ENCODE results near the gene DAPP1.

DAPP1 gene

DNA sequence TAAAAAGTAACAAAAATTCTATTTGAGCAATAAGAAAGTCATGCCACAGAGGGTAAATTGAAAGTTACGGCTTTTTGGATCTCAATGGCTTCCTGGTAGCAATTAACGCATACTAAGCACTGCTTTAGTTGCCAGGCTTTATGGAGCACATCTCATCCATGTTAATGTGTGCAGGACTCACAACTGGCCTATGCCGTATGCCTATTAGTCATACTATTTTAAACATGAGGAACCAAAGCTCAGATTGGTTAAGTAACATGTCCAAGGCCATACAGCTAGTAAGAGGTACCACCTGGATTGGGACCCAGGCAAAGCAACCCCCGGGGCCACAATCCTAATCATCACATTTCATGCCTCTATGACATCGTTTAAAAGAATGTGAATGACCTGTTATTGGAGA is 17.1 kb downstream of the DAPP1 start:
- TF ChIP-seq, protein P1, sequence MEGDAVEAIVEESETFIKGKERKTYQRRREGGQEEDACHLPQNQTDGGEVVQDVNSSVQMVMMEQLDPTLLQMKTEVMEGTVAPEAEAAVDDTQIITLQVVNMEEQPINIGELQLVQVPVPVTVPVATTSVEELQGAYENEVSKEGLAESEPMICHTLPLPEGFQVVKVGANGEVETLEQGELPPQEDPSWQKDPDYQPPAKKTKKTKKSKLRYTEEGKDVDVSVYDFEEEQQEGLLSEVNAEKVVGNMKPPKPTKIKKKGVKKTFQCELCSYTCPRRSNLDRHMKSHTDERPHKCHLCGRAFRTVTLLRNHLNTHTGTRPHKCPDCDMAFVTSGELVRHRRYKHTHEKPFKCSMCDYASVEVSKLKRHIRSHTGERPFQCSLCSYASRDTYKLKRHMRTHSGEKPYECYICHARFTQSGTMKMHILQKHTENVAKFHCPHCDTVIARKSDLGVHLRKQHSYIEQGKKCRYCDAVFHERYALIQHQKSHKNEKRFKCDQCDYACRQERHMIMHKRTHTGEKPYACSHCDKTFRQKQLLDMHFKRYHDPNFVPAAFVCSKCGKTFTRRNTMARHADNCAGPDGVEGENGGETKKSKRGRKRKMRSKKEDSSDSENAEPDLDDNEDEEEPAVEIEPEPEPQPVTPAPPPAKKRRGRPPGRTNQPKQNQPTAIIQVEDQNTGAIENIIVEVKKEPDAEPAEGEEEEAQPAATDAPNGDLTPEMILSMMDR (conservative IDR thresholded peaks at IDR 0.05), result no peak
- TF ChIP-seq ZFX (IDR thresholded peaks at IDR 0.05), result no peak
- no peak overlapping the region for H3K27ac ChIP-seq

GRCh38 chr4:99834569-99834968 is 17.9 kb downstream of the DAPP1 start:
- TF ChIP-seq, protein P1 (conservative IDR thresholded peaks at IDR 0.05), result no peak
- TF ChIP-seq ZFX (IDR thresholded peaks at IDR 0.05), result no peak
- no peak overlapping the region for H3K27ac ChIP-seq

GRCh38 chr4:99835942-99836341 is 19.3 kb downstream of the DAPP1 start:
- no peak overlapping the region for H3K27ac ChIP-seq
- TF ChIP-seq ZFX (IDR thresholded peaks at IDR 0.05), result no peak
- TF ChIP-seq, protein P1 (conservative IDR thresholded peaks at IDR 0.05), result no peak

DNA sequence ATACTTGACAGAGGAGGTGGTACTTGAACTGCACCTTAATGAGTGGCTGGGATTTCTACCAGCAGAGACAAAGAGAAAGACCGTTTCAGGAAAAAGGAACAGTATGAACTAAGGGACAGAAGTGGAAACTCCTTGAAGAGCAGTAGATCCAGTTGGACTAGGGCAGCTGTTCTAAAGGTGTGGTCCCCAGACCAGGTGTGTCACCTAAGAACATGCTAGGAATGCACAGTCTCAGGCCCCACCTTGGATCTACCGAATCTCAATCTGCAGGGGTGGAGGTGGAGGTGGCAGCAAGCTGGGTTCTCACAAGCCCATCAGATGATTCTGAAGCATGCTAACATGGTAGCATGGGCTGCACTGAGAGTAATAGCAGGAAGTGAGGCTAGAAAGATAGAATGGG is 22.3 kb downstream of the DAPP1 start:
- no peak for TF ChIP-seq ZFX (IDR thresholded peaks at IDR 0.05)
- TF ChIP-seq, protein P1 (conservative IDR thresholded peaks at IDR 0.05), result no peak
- H3K27ac ChIP-seq, result no peak overlapping the region

- no peak for TF ChIP-seq ZFX (IDR thresholded peaks at IDR 0.05)
- TF ChIP-seq, protein P1 (conservative IDR thresholded peaks at IDR 0.05), result no peak
- H3K27ac ChIP-seq, result no peak overlapping the region
Observed at GRCh38 chr4:99841129-99841528, 24.5 kb downstream of the DAPP1 start.

DNA sequence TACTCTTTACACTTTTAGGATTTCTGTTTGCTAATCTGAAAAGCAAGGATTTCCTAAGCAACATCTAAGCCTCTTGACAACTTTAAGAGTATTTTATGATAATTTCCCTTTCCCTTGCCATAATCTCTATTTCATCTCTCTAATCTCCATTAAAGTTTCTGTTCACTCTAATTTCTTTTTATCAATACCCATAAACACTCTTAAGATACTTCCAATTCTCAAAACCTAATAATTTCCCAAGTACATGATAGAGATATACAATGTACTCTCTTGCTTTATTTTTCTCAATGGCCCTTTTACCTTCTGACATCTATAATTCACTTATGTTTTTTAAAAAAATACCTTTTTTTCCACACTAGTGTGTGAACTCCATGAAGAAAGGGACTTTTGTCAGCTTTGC is 26.8 kb downstream of the DAPP1 start:
- no peak overlapping the region for H3K27ac ChIP-seq
- no peak for TF ChIP-seq ZFX (IDR thresholded peaks at IDR 0.05)
- TF ChIP-seq, protein P1 (conservative IDR thresholded peaks at IDR 0.05), result no peak

DNA sequence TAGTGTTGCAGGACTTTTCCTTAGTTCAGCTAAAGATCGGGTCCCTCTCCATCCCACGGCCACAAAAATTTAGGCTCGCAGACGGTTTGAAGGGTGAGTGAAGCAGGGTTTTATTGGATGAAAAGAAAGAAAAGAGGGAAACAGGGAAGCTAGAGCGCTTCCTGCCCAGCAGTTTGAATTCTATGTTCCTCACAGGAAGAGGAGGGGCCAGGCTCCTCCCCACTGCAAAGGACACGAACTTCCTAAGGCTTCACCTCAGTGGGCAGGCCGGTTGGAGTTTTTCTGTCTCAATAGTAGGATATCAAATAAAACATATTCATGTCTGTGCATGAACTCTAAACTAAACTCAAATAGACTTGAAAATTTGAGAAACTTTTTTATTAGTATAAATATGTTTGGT is 27.4 kb downstream of the DAPP1 start:
- no peak overlapping the region for H3K27ac ChIP-seq
- TF ChIP-seq ZFX (IDR thresholded peaks at IDR 0.05), result no peak
- TF ChIP-seq, protein P1 (conservative IDR thresholded peaks at IDR 0.05), result no peak
